ENCODE measurements around the gene UGGT2.
"Not testable (repeated sequence)": the region's sequence is repeated elsewhere in the genome, so short reads cannot be mapped to it uniquely, and the experiment has no call there.

The UGGT2 gene

GRCh38 chr13:96053003-96053703 is at the start of gene UGGT2:
Gene UGGT2, minus strand, starts transcription at chr13:96053401. Its CDS starts 89 bp downstream, at chr13:96053312.
- peak; percentile 100 for DNase-seq (ENCODE audit: low spot score)

GRCh38 chr13:96100457-96101220 is 47.4 kb upstream of the UGGT2 start:
- DNase-seq (ENCODE audit: low spot score): no peak

GRCh38 chr13:96093296-96094006 is 40.2 kb upstream of the UGGT2 start:
- no peak for DNase-seq (ENCODE audit: low spot score)

- peak; percentile 10 for DNase-seq (ENCODE audit: low spot score)
Measured at GRCh38 chr13:96091164-96092117, 38.2 kb upstream of the UGGT2 start.

- DNase-seq (ENCODE audit: low spot score): peak; percentile 60
Measured at GRCh38 chr13:96090240-96091101, 37.3 kb upstream of the UGGT2 start.

- no peak for DNase-seq (ENCODE audit: low spot score)
Measured at GRCh38 chr13:96089749-96090239, 36.6 kb upstream of the UGGT2 start, which contains the start of gene HS6ST3. Gene HS6ST3, plus strand, starts transcription at chr13:96090107.

GRCh38 chr13:96089139-96089538 is 35.9 kb upstream of the UGGT2 start:
- DNase-seq (ENCODE audit: low spot score): no peak

GRCh38 chr13:96086736-96087135 is 33.5 kb upstream of the UGGT2 start:
- DNase-seq (ENCODE audit: low spot score): no peak

GRCh38 chr13:96082640-96083039 is 29.4 kb upstream of the UGGT2 start:
- DNase-seq (ENCODE audit: low spot score): no peak

- DNase-seq (ENCODE audit: low spot score): no peak
Measured at GRCh38 chr13:96081888-96082287, 28.7 kb upstream of the UGGT2 start.

- no peak for DNase-seq (ENCODE audit: low spot score)
Measured at GRCh38 chr13:96080676-96081075, 27.5 kb upstream of the UGGT2 start.

- peak; percentile 52 for DNase-seq (ENCODE audit: low spot score)
Measured at GRCh38 chr13:96075953-96076543, 22.8 kb upstream of the UGGT2 start.

GRCh38 chr13:96072392-96072791 is 19.2 kb upstream of the UGGT2 start:
- no peak for DNase-seq (ENCODE audit: low spot score)

- no peak for DNase-seq (ENCODE audit: low spot score)
Measured at GRCh38 chr13:96071504-96071903, 18.3 kb upstream of the UGGT2 start.

GRCh38 chr13:96068729-96069128 is 15.5 kb upstream of the UGGT2 start:
- no peak for DNase-seq (ENCODE audit: low spot score)

GRCh38 chr13:96065849-96066248 is 12.6 kb upstream of the UGGT2 start:
- DNase-seq (ENCODE audit: low spot score): no peak

- DNase-seq (ENCODE audit: low spot score): peak; percentile 54
Measured at GRCh38 chr13:96052656-96053002, 572 bp downstream of the UGGT2 start.

- DNase-seq (ENCODE audit: low spot score): not testable (repeated sequence)
Measured at GRCh38 chr13:96051946-96052345, 1.3 kb downstream of the UGGT2 start.

- not testable (repeated sequence) for DNase-seq (ENCODE audit: low spot score)
Measured at GRCh38 chr13:96051491-96051890, 1.7 kb downstream of the UGGT2 start.

- not testable (repeated sequence) for DNase-seq (ENCODE audit: low spot score)
Measured at GRCh38 chr13:96050955-96051354, 2.2 kb downstream of the UGGT2 start.
